CD4-positive, alpha-beta T cell treated with Interleukin-6 at 100 ng/mL for 8 hours (primary cell): Measurements from ENCODE around the gene GRHL3.

ENCODE experiments used
- DNase-seq: peaks from one replicate; pipeline ENCODE4 v3.0.0-alpha.2; 2020; ENCODE audit warnings: mixed read lengths, low spot score

The GRHL3 gene

GRCh38 chr1:24293392-24294227 is 25.5 kb upstream of the GRHL3 start:
- no peak for DNase-seq

- DNase-seq = no peak
Observed at GRCh38 chr1:24294228-24294672, 24.9 kb upstream of the GRHL3 start.

GRCh38 chr1:24294716-24295371 is 24.3 kb upstream of the GRHL3 start:
- no peak for DNase-seq

- no peak for DNase-seq
Observed at GRCh38 chr1:24295535-24295934, 23.6 kb upstream of the GRHL3 start.

- DNase-seq = no peak
Observed at GRCh38 chr1:24297187-24297851, 21.8 kb upstream of the GRHL3 start.

GRCh38 chr1:24297852-24298232 is 21.3 kb upstream of the GRHL3 start:
- no peak for DNase-seq

- no peak for DNase-seq
Observed at GRCh38 chr1:24298606-24299005, 20.6 kb upstream of the GRHL3 start.

GRCh38 chr1:24299901-24300300 is 19.3 kb upstream of the GRHL3 start:
- no peak for DNase-seq

GRCh38 chr1:24300971-24301784 is 18.0 kb upstream of the GRHL3 start:
- no peak for DNase-seq

GRCh38 chr1:24301785-24302175 is 17.4 kb upstream of the GRHL3 start:
- no peak for DNase-seq

GRCh38 chr1:24302209-24302611 is 16.9 kb upstream of the GRHL3 start:
- no peak for DNase-seq

- no peak for DNase-seq
Observed at GRCh38 chr1:24303600-24303999, 15.6 kb upstream of the GRHL3 start.

- DNase-seq = no peak
Observed at GRCh38 chr1:24304763-24305162, 14.4 kb upstream of the GRHL3 start.

- DNase-seq = no peak
Observed at GRCh38 chr1:24308365-24309015, 10.7 kb upstream of the GRHL3 start.

- DNase-seq = no peak
Observed at GRCh38 chr1:24309762-24310485, 9.2 kb upstream of the GRHL3 start.

- DNase-seq = no peak
Observed at GRCh38 chr1:24311234-24311633, 7.9 kb upstream of the GRHL3 start.

- no peak for DNase-seq
Observed at GRCh38 chr1:24311741-24312140, 7.4 kb upstream of the GRHL3 start.

GRCh38 chr1:24315391-24315790 is 3.8 kb upstream of the GRHL3 start:
- no peak for DNase-seq

GRCh38 chr1:24316645-24317044 is 2.5 kb upstream of the GRHL3 start:
- DNase-seq = no peak

- DNase-seq = no peak
Observed at GRCh38 chr1:24317081-24317480, 2.1 kb upstream of the GRHL3 start.
